ENCODE measurements around the gene NR1I3.

The NR1I3 gene

GRCh38 chr1:161193561-161194235, 44.3 kb downstream of the NR1I3 start:
- no peak for DNase-seq (ENCODE audit: extremely low spot score)
- no peak for TF ChIP-seq CTCF (IDR thresholded peaks at IDR 0.05; ENCODE audit: control extremely low read depth, extremely low read depth, low read depth, missing control alignments)
- CTCF ChIA-PET: interaction anchor here (0.7 to 6.2 kb wide), 15 partner anchors 8 to 195 kb away, joined by 3 to 65 read pairs (median 8); partner anchors contain the start of genes CFAP126, FCER1G, NDUFS2 and PPOX
- POLR2A ChIA-PET: no interaction called here

GRCh38 chr1:161192476-161193465, 45.2 kb downstream of the NR1I3 start:
- POLR2A ChIA-PET: no interaction called here
- DNase-seq (ENCODE audit: extremely low spot score): peak; percentile 83
- CTCF ChIA-PET: interaction anchor here (0.7 to 6.2 kb wide), 31 partner anchors 9 to 410 kb away, joined by 3 to 65 read pairs (median 6); partner anchors contain the start of genes APOA2, FCER1G, NDUFS2 and PPOX
- TF ChIP-seq CTCF (IDR thresholded peaks at IDR 0.05; ENCODE audit: control extremely low read depth, extremely low read depth, low read depth, missing control alignments): peak; percentile 94

- ChIA-PET POLR2A (no interaction called here), CTCF (interaction anchor here (0.7 to 6.2 kb wide), 35 partner anchors 7 to 409 kb away, joined by 3 to 65 read pairs (median 5); partner anchors contain the start of genes APOA2, ARHGAP30, FCER1G and NDUFS2)
- no peak for DNase-seq (ENCODE audit: extremely low spot score)
- TF ChIP-seq CTCF (IDR thresholded peaks at IDR 0.05; ENCODE audit: control extremely low read depth, extremely low read depth, low read depth, missing control alignments): no peak
These were observed 46.0 kb downstream of the NR1I3 start for GRCh38 chr1:161191971-161192370.

- POLR2A ChIA-PET: interaction anchor here (0.6 kb wide), 1 partner anchor 35 kb away, joined by 3 read pairs; the partner anchor contains the start of gene TOMM40L
- no peak for TF ChIP-seq CTCF (IDR thresholded peaks at IDR 0.05; ENCODE audit: control extremely low read depth, extremely low read depth, low read depth, missing control alignments)
- CTCF ChIA-PET: interaction anchor here (0.7 to 6.2 kb wide), 29 partner anchors 8 to 408 kb away, joined by 3 to 65 read pairs (median 6); partner anchors contain the start of genes APOA2, ARHGAP30, FCER1G and NDUFS2
- DNase-seq (ENCODE audit: extremely low spot score): no peak
These were observed 47.0 kb downstream of the NR1I3 start for GRCh38 chr1:161190962-161191521.

- ChIA-PET POLR2A (no interaction called here), CTCF (interaction anchor here (1.2 kb wide), 1 partner anchor 56 kb away, joined by 3 read pairs; no protein-coding TSS in a partner anchor)
- DNase-seq (ENCODE audit: extremely low spot score): no peak
- no peak for TF ChIP-seq CTCF (IDR thresholded peaks at IDR 0.05; ENCODE audit: control extremely low read depth, extremely low read depth, low read depth, missing control alignments)
These were observed 49.0 kb downstream of the NR1I3 start for GRCh38 chr1:161189036-161189435.

- TF ChIP-seq CTCF (IDR thresholded peaks at IDR 0.05; ENCODE audit: control extremely low read depth, extremely low read depth, low read depth, missing control alignments): no peak
- ChIA-PET CTCF (interaction anchor here (1.2 to 1.3 kb wide), 2 partner anchors 37 to 55 kb away, joined by 3 to 4 read pairs; no protein-coding TSS in a partner anchor), POLR2A (no interaction called here)
- no peak for DNase-seq (ENCODE audit: extremely low spot score)
These were observed 49.6 kb downstream of the NR1I3 start for GRCh38 chr1:161188381-161188780.
